ENCODE measurements around the gene MAK. TPM values are rescaled to one million over a fixed set of nuclear protein-coding genes. Genes with fewer than 3 reads are reported as not detected.

Gene MAK
- total RNA-seq, 4 donors from 2014 or later, result not detected

- H3K27ac ChIP-seq, result no peak overlapping the region
- H3K9me3 ChIP-seq, result no peaks in the 10 kb centered on the region
- ATAC-seq (no peak), DNase-seq (no peak)
- H3K4me1 ChIP-seq, result no peaks in the 10 kb centered on the region
- in situ Hi-C loops (cut with MboI; ENCODE audit: low sequenced_read_pairs in 4 of 4) (loop anchor here in 3 of 4 donors (25.0 kb wide), 2 partner anchors 267 to 292 kb away; partner anchors contain the start of gene GCNT2 (in 2 of the 3)), intact Hi-C loops (cut with DNase I; ENCODE audit: low total_unique reads) (no loop called here)
- H3K36me3 ChIP-seq, result peaks cover 0 to 19% of the 10 kb centered on the region in 2 donors
- no peak for TF ChIP-seq POLR2A (IDR thresholded peaks at IDR 0.05)
- TF ChIP-seq CTCF (IDR thresholded peaks at IDR 0.05 in 4 of 5, conservative IDR thresholded peaks at IDR 0.05 in 1 of 5), result no peak
- no peak overlapping the region for H3K4me3 ChIP-seq
- H3K27me3 ChIP-seq, result no peaks in the 10 kb centered on the region
Measured at GRCh38 chr6:10779076-10779475, 59.3 kb downstream of the MAK start.

- H3K27me3 ChIP-seq, result no peaks in the 10 kb centered on the region
- no peak for TF ChIP-seq POLR2A (IDR thresholded peaks at IDR 0.05)
- no peak for TF ChIP-seq CTCF (IDR thresholded peaks at IDR 0.05 in 4 of 5, conservative IDR thresholded peaks at IDR 0.05 in 1 of 5)
- H3K27ac ChIP-seq, result no peak overlapping the region
- H3K36me3 ChIP-seq, result peaks cover 0 to 19% of the 10 kb centered on the region in 2 donors
- in situ Hi-C loops (cut with MboI; ENCODE audit: low sequenced_read_pairs in 4 of 4) (loop anchor here in 3 of 4 donors (25.0 kb wide), 2 partner anchors 266 to 291 kb away; partner anchors contain the start of gene GCNT2 (in 2 of the 3)), intact Hi-C loops (cut with DNase I; ENCODE audit: low total_unique reads) (no loop called here)
- no peaks in the 10 kb centered on the region for H3K4me1 ChIP-seq
- no peaks in the 10 kb centered on the region for H3K9me3 ChIP-seq
- no peak for DNase-seq
- H3K4me3 ChIP-seq, result no peak overlapping the region
- no peak for ATAC-seq
Measured at GRCh38 chr6:10778230-10778629, 60.1 kb downstream of the MAK start.

GRCh38 chr6:10771371-10771894, 66.9 kb downstream of the MAK start:
- DNase-seq (no peak), ATAC-seq (no peak)
- Histone ChIP-seq H3K9me3 (no peaks in the 10 kb centered on the region), H3K4me1 (no peaks in the 10 kb centered on the region), H3K27me3 (no peaks in the 10 kb centered on the region), H3K4me3 (no peak overlapping the region), H3K27ac (no peak overlapping the region), H3K36me3 (peaks cover 0 to 37% of the 10 kb centered on the region in 2 donors)
- TF ChIP-seq POLR2A (IDR thresholded peaks at IDR 0.05) (no peak), CTCF (IDR thresholded peaks at IDR 0.05 in 4 of 5, conservative IDR thresholded peaks at IDR 0.05 in 1 of 5) (no peak)
- intact Hi-C loops (cut with DNase I; ENCODE audit: low total_unique reads), result no loop called here
- in situ Hi-C loops (cut with MboI; ENCODE audit: low sequenced_read_pairs in 4 of 4), result no loop called here

- H3K4me3 ChIP-seq, result no peak overlapping the region
- no peaks in the 10 kb centered on the region for H3K9me3 ChIP-seq
- in situ Hi-C loops (cut with MboI; ENCODE audit: low sequenced_read_pairs in 4 of 4), result no loop called here
- no peaks in the 10 kb centered on the region for H3K4me1 ChIP-seq
- peaks cover 0 to 26% of the 10 kb centered on the region in 2 donors for H3K36me3 ChIP-seq
- TF ChIP-seq CTCF (IDR thresholded peaks at IDR 0.05 in 4 of 5, conservative IDR thresholded peaks at IDR 0.05 in 1 of 5) (no peak), POLR2A (IDR thresholded peaks at IDR 0.05) (no peak)
- intact Hi-C loops (cut with DNase I; ENCODE audit: low total_unique reads), result no loop called here
- no peak for DNase-seq
- no peak for ATAC-seq
- no peak overlapping the region for H3K27ac ChIP-seq
- H3K27me3 ChIP-seq, result no peaks in the 10 kb centered on the region
Measured at GRCh38 chr6:10769419-10769818, 68.9 kb downstream of the MAK start.

- Histone ChIP-seq H3K27ac (no peak overlapping the region), H3K4me1 (no peaks in the 10 kb centered on the region), H3K27me3 (no peaks in the 10 kb centered on the region), H3K9me3 (no peaks in the 10 kb centered on the region), H3K4me3 (no peak overlapping the region), H3K36me3 (no peaks in the 10 kb centered on the region)
- intact Hi-C loops (cut with DNase I; ENCODE audit: low total_unique reads), result no loop called here
- DNase-seq (no peak), ATAC-seq (no peak)
- in situ Hi-C loops (cut with MboI; ENCODE audit: low sequenced_read_pairs in 4 of 4), result no loop called here
- no peak for TF ChIP-seq CTCF (IDR thresholded peaks at IDR 0.05 in 4 of 5, conservative IDR thresholded peaks at IDR 0.05 in 1 of 5)
Measured at GRCh38 chr6:10763006-10763405, 75.3 kb downstream of the MAK start.

Data from gastrocnemius medialis (tissue), 4 donors.